Mucosa of descending colon (tissue), 3 donors: ENCODE results near the gene DEPDC1. TPM values are rescaled to one million over a fixed set of nuclear protein-coding genes. Genes with fewer than 3 reads are reported as not detected.
A peak's percentile ranks its signal among the peaks of the same experiment; 100 is the strongest.

Experiments used
- ATAC-seq: fragments of 200-7000 bp; cut with Tn5 transposase; one replicate; pipeline ENCODE4 v1.9.1; 2020; ENCODE audit warnings: mild to moderate bottlenecking, moderate library complexity
- DNase-seq, 3 donors: peaks; one replicate each; pipeline ENCODE4 v3.0.0-alpha.2; 2020
- H3K36me3 ChIP-seq: fragments of 200-600 bp; one replicate; pipeline ENCODE4 v1.8.0; 2021; ENCODE audit warnings: low read depth, mild to moderate bottlenecking
- H3K4me1 ChIP-seq: fragments of 200-600 bp; one replicate; pipeline ENCODE4 v1.8.0; 2021; ENCODE audit warnings: low read depth, mild to moderate bottlenecking
- H3K4me3 ChIP-seq: fragments of 200-600 bp; one replicate; pipeline ENCODE4 v1.8.0; 2021; ENCODE audit warnings: mild to moderate bottlenecking
- H3K9me3 ChIP-seq: fragments of 200-600 bp; one replicate; pipeline ENCODE4 v1.8.0; 2021; ENCODE audit warnings: mild to moderate bottlenecking
- CTCF ChIP-seq: fragments of 200-600 bp; IDR thresholded peaks from one replicate; pipeline ENCODE4 v1.8.0; 2022; ENCODE audit warnings: antibody characterized with exemption, mild to moderate bottlenecking
- intact Hi-C, 2 donors: fragments of 100-400 bp; cut with DNase I in 1 of 2; cut with micrococcal nuclease in 1 of 2; formaldehyde crosslinking; loops; one replicate each; pipeline versions ENCODE4 v1.11.0 to v1.11.1; 2022; cut with DNase I, micrococcal nuclease
- total RNA-seq, 3 donors: library from RNA; stranded (reverse); fragmentation: NEBNext Ultra II Directional in 2 of 3; extraction: Animal tissue kit (Norgen Biotek cat#: 25700) in 2 of 3; gene quantifications; one replicate each; pipeline versions ENCODE4 v1.2.1 to v1.2.4, GENCODE V29; 2021 to 2023
- donor health status: DM: no; HTN: no; CAD: no; lungs with moderate emphysema.
- donor health status: DM: no; HTN: no; CAD: no.
- donor health status: DM: no; HTN: yes; CAD: no.

The DEPDC1 gene
- total RNA-seq, 3 donors from 2014 or later, result 1.9 to 9.2 (median 2.5) TPM

- H3K36me3 ChIP-seq, result no peaks in the 10 kb centered on the region
- TF ChIP-seq CTCF, result no peak
- ATAC-seq (no peak), DNase-seq (no peak)
- no peak overlapping the region for H3K4me3 ChIP-seq
- intact Hi-C loops, result no loop called here
- H3K9me3 ChIP-seq, result no peaks in the 10 kb centered on the region
- H3K4me1 ChIP-seq, result no peaks in the 10 kb centered on the region
Observed at GRCh38 chr1:68445709-68446108, 51.2 kb downstream of the DEPDC1 start.

GRCh38 chr1:68442822-68443556 lies 53.9 kb downstream of the DEPDC1 start:
- intact Hi-C loops, result loop anchor here in 1 of 2 donors (5.0 kb wide), 1 partner anchor 326 kb away; no protein-coding TSS in a partner anchor
- H3K9me3 ChIP-seq, result no peaks in the 10 kb centered on the region
- H3K4me1 ChIP-seq, result no peaks in the 10 kb centered on the region
- peak; percentile 49 for ATAC-seq
- no peak overlapping the region for H3K4me3 ChIP-seq
- H3K36me3 ChIP-seq, result no peaks in the 10 kb centered on the region
- no peak for TF ChIP-seq CTCF
- DNase-seq, result peak in 1 of 3 donors; percentile 61

GRCh38 chr1:68442006-68442405 lies 54.9 kb downstream of the DEPDC1 start:
- Histone ChIP-seq H3K4me3 (no peak overlapping the region), H3K9me3 (no peaks in the 10 kb centered on the region), H3K36me3 (no peaks in the 10 kb centered on the region), H3K4me1 (no peaks in the 10 kb centered on the region)
- no peak for TF ChIP-seq CTCF
- intact Hi-C loops, result loop anchor here in 1 of 2 donors (5.0 kb wide), 1 partner anchor 325 kb away; no protein-coding TSS in a partner anchor
- ATAC-seq (no peak), DNase-seq (no peak)

- ATAC-seq (no peak), DNase-seq (no peak)
- Histone ChIP-seq H3K4me3 (no peak overlapping the region), H3K9me3 (no peaks in the 10 kb centered on the region), H3K4me1 (no peaks in the 10 kb centered on the region), H3K36me3 (no peaks in the 10 kb centered on the region)
- intact Hi-C loops, result no loop called here
- TF ChIP-seq CTCF, result no peak
Observed at GRCh38 chr1:68438310-68438709, 58.6 kb downstream of the DEPDC1 start.

- no peak for ATAC-seq
- no peak for DNase-seq
- Histone ChIP-seq H3K4me1 (no peaks in the 10 kb centered on the region), H3K9me3 (no peaks in the 10 kb centered on the region), H3K4me3 (no peak overlapping the region), H3K36me3 (no peaks in the 10 kb centered on the region)
- intact Hi-C loops, result no loop called here
- TF ChIP-seq CTCF, result no peak
Observed at GRCh38 chr1:68433395-68433794, 63.5 kb downstream of the DEPDC1 start.
